Activated CD8-positive, alpha-beta memory T cell treated with anti-CD3 and anti-CD28 coated beads, Interleukin-2, amount 50 U/mL, for 24 hours (primary cell): ENCODE data around the gene LRRTM4.

Source experiments
- DNase-seq: peaks from one replicate; pipeline ENCODE4 v3.0.0-alpha.2; 2020; ENCODE audit errors: extremely low read depth

LRRTM4 gene

DNA sequence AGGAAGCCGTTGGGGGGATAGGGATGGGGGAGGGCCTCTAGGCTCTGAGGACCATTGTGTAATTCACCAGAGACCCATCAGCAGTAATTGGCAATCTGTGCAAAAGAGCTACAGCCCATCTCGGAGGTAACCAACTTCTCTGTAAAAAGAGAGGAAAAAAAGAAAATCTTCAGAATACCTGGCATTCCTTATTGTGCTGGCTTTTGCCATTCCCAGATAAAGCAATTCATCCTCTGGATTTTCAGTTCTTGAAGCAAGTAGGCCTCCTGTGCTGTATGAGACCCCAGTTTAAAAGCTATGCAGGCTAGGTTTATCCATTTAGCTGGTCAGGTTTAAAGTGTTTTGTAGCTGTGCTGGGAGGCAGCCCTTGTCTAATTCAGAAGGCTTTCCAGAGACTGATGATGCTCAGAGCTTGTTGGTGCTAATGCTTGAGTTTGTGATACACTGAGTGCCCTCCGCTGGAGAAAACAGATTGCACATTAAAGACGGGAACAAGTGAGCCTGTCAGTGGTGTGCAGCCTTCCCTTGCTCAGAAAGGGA, at the start of gene LRRTM4:
Gene LRRTM4 (minus strand): TSS at position 446 of the 540 bp plus-strand sequence.
- DNase-seq = no peak

DNA sequence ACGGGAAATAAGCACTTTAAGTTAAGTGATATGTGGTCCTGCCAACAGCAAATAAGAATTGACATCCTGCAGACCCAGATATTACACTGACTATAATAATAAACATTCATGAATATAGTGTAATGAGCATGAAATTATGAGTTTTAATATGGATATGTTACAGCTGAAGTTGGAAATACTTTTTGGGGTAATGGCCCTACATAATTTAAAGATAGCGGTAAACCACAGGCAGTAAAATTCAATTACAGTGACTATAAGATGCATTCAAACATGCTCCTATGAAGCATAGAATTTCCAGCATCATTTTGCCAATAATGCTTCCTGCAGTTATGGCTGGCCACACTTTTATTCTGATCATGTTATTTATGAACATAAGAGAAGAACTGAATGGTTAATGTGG, 49.4 kb upstream of the LRRTM4 start:
- no peak for DNase-seq

DNA sequence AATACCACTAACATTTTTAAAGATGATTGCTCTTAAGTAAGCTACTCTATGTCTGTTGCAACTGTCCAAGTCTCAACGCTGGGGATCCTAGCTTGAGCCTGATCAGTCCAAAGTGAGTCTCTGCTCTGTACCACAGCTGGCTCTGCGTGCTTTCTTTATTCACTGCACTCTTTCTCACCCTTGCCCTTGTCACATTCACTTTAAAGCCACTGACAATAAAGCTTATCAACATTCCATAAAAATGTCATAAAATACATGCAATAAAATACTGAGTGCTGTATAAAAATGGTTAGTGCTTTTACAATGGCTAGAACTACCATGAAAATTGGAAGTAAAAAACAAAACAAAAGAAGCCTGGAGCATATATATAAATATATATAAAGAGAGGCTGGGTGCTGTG, 45.5 kb upstream of the LRRTM4 start:
- no peak for DNase-seq

DNA sequence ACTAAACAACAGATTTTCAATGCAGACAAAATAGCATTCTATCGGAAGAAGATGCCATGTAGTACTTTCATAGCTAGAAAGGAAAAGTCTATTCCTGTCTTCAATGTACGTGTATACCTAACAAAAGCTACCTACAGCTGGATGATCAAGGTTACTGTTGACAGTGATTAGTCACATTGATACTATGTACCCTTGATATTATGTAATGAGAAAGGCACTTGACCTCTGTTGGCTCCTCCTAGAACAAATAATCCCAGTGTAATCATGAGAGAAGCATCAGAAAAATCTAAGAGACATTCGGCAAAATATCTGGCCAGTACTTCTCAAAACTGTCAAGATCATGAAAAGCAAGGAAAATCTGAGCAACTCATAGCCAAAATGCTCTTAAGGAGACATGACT, 44.4 kb upstream of the LRRTM4 start:
- no peak for DNase-seq

DNA sequence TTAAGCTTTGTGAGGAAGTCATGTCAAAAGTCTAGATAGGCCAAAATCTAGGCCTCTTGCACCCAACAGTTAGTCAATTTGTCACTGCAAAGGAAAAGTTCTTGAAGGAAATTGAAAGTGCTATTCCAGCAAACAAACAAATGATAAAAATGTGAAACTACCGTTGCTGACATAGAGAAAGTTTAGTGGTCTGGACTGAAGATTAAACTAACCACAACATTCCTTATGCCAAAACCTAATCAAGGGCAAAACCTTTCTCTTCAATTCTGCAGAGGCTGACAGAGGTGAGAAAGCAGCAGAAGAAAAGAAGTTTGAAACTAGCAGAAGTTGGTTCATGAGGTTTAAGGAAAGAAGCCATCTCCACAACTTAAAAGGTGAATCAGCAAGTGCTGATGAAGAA, 44.0 kb upstream of the LRRTM4 start:
- no peak for DNase-seq

DNA sequence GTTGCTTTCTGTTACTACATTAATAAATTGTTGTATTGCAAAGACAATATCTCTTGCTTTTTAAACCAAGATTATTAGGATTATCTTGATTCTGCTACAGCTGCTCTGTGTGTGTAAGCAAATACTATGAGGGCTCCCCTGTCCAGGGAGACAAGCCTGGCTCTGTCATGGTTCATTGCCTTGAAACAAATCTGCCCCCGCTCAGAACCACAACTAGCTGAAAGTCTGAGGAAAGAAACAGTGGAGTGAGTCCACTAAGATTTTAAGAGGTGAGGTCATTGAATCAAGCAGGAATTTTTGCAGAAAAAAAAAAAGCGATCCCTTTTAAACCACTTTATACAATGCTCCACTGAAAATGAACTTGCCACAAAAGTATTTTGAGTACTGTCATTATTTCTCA, 30.8 kb upstream of the LRRTM4 start:
- no peak for DNase-seq

DNA sequence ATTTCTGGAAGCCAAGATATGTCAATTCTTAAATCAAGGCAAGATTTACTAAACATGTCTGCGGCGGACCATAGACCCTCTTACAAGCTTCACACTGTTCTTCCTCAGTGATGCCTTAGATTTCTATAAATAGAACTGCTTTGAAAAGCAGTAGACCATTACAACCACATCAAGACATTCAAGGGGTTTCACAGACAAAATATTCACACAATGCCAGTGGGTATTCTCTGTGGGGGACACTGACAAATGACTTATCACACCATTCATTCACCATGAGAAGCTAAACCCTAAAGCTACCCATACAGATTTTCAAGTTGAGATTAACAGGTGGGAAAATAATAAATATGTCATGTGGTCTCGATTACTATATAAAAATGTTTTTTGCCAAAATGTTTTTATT, 15.9 kb upstream of the LRRTM4 start:
- DNase-seq = no peak

DNA sequence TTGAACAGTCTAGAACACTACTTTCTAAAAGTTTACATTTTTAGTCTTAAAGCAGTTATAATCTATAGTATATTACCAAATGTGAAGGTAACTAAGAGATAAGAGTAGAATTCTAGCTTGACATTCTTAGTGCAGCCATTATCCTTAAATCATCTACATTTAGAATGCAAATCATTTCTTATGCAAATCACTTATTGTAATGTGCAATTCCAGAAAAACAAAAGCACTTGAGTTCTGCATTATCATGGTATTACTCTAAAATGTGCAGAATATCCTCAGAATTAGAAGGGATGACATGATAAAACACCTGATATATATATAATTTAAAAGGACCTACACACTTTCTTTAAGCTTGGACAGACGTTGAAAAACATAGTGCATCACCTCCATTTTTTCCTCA, 712 bp upstream of the LRRTM4 start:
- no peak for DNase-seq

DNA sequence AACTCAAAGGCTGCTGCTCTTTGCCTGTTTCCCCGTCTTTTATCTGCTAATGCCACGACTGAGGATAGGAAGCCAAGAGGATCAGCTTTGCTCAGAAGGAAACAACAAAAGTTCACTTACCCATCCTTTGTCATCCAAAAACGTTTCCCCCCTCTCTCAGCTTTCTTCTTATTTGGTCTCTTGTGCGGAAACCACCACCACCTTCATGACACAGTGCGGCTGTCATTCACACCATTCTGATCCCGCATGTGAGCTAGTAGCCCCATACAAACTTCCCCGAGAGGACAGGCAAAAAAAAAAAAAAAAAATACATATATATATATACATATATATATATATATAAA, 656 bp downstream of the LRRTM4 start:
- DNase-seq = no peak

DNA sequence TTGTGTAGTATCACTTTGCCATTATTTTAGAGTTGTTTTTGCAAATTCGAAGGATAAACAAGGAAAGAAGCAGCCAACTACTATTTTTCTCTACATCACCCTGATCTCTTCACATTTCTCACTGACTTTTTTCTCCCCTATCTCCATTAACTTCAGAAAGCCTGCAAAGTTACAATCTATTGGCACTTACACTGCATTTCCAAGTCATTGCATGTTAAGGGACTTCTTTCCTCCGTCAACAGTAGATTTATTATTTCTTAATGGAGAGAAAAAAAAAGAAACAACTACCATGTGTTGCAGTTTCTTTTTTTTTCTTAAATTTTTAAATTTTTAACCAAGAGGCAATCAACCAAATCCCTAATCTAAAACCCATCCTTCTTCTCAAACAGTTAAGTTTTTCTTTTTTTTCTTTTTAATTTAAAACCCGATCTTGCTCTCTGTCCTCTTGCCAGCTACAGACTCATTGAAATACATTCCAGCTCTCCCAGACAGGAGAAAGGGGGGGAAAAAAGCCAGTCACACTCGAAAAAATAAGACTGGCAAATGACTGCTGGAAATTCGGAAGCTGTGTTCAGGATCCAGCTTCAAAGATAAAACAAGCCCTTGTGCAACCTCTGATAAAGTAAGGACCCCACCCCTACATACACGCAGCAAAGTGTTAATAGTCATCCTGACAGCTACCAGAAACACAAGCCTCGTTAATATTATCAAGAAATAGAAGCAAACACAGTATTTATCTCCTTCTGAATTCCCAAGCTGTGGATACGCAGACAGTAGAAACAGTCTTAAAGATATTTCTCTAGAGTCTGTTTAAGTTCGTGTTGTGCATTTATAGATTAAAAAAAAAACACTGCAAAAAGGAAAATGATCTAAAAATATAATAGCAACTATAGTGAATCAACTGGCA, 1.3 kb downstream of the LRRTM4 start:
- DNase-seq = no peak

DNA sequence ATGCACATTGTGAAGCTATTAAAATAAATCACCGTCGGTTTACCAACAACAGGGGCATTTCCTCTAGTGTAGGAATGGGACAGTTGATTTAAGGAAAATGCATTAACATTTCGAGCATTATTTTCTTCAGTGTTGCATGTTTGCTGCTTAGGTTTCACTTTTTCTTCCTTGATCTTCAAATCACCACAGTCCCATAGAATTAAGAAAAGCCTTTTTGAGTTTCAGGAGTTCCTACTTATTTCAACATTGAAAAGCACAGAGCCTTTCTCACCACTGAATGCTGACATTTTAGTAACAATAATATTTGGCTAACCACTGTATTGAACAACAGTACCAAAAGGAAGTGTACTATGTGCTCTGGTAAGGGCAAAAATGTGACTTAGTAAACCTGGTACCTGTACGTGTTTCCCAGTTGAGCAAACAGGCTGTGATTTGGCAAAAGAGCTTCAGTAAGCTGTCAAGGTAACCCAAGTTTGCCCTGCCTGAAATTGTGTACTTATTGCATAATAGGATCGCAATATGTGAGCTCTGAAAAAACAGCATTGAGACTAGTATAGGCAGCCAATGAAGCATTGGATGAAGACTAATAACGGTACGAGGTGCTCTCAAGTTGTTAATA, 2.2 kb downstream of the LRRTM4 start:
- DNase-seq = no peak

DNA sequence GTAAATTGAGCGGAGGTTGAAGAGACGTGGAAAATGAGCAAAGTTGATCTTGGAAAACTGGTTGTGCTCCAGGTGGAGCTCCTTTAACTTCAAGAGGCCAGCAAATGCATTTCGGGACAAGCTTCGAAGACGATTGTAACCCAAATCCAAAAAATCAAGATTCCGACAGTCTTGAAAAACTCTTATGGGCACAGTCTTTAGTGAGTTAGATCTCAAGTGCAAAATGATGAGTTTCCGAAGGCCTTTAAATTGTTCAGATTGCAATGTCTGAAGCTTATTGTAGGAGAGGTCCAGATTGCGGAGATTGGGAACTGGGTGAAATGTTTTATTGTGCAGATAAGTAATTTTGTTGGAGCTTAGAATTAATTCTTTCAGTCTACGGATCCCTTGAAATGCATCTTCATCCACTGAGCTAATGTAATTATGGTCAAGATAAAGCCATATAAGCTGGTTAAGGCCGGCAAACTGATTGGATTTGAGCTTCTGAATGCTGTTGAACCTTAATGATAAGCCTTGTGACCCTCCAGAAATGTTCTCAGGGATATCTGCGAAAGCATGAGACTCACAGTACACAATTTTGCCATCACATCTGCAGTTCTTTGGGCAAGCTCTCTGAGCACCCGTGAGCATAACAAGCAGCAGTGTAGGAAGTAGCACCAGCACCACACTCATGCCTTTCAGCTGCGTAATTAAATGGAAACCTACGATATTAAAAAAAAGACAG, 2.9 kb downstream of the LRRTM4 start:
- DNase-seq = no peak

DNA sequence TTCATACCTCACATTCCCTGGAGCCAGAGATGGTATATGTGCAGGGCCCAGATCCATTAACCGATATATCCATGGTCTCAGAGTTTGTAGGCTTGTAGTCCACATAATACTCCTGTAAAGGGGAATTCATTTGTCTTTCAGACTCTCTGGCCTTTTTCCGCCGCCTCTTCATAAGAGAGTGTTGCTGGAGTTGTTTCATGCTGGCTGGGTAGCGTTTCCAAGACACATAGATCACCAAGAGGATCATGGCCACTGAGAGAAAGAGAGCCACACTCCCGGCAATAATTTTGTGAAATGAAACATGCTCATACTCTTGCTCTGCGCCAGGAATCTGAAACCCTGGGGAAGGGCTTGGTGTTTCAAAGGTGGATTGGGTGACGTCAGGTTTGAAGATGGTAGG, 3.9 kb downstream of the LRRTM4 start:
- no peak for DNase-seq

DNA sequence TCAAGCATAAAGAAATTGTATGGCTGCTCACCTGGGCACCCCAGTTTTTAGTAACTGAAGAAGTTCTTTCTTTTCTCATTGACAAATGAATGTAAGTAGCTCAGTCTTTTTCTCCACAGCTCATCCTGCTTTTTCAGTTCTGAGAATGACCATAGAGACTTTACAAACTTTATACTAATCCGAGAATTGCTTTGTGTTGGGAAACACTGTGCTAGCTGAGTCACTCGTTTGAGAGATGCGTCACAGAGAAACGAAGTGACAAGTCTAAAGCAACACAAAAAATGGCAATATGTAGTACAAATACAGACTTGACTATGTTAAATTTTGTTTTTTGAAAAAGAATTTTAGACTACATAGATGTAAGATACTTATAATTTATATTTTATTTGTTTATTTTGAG, 9.0 kb downstream of the LRRTM4 start:
- DNase-seq = no peak

DNA sequence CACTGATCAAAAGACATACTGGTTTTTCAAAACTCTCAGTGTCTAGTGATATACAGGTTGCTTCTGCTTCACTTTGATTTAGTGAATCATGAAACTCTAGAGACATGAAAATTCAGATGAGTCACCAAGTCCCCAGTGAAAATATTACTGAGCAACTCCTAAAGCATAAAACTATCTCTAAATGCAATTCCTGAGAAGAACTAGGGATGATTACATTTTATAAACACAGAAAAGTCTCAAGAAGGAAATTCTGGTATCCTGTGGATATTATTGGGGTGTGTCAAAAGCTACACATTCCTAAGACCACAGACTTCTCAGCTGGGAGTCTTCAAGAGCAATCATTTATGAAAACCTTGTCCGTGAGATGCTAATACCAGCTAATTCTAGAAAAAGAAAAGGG, 9.7 kb downstream of the LRRTM4 start:
- no peak for DNase-seq

DNA sequence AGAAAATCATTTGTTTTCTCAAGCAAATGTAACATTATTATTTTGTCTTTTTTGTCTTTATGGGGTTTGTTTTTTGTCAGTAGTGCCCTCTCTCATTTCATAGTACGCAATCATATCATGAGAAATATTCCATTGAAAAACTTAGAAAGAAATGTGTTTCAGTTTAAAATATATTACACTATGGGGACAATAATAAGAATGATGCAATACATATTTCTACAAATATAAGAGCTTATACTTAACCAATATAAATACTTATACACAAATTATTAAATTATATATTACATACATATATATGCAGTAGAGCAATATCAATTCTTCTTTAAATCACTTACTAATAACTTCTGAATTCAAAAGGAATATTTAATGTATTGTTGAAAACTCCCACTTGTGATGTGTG, 13.7 kb downstream of the LRRTM4 start:
- no peak for DNase-seq

DNA sequence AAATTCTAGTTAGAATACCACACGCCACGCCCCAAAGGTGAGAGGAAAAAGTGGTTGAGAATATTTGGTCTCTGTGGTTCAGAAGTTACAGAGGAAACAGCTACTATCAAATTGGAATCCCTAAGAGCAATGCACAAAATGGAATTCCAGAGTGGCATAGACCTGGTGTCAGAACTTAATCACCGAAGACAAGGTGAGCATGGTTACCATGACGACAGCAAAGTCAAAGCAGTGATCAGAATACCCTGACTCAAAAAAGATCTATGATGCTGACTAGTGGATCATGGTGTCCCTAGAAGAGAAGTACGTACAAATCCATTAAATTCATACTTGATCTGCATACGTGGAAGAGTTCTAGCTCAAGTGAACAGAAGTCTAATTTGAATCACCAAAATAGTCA, 14.5 kb downstream of the LRRTM4 start:
- DNase-seq = no peak

DNA sequence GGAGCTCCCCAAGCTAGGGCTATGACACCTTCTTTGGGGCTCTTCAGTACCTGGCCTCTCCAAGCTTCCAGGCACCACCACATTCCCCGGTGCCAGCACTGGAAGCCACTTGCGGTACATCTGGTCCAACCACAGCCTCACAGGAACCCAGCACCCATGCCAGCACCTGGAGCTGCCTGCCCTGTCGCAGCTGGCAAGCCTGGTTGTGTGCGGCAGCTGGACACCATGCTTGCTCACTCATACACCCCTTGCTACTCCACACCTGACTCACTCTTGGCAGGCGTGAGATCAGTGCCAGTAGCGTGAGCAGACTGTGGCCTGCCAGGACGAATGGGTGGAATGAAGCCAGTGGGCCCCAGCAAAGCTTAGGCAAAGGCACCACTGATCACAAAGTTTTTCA, 34.0 kb downstream of the LRRTM4 start:
- no peak for DNase-seq

DNA sequence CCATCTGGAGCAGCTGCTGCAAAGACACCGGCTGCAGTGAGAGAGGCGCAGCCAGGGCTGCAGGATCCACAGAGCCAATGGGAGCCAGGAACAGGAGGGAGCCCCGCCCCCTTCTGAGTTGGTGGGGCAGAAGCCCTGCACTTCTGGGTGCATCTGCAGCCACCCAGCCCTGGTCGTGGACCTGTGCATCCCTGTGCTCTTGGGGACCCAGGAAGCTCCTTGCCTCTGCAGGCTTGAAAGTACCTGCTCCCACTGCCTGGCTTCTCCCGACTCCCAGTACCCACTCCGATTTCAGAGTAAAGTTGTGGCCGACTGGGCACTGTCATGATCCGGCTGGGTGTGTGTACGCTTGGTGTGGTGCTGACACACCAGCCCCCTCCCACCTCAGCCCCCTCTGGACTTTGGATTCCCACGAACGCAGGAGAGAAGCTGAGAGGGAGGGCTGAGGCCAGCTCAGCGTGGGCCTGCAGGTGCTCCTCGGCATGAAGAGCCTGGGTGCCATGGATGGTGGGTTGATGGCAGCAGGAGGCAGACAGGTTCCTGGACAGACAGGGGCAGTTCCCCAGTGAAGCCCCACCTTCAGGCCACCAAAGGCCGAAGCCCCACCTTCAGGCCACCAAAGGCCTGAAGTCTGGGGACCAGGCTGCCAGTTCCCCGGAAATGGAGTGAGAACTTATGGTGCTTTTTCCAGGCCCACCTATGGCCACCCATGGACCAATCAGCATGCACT, 34.9 kb downstream of the LRRTM4 start:
- DNase-seq = no peak

DNA sequence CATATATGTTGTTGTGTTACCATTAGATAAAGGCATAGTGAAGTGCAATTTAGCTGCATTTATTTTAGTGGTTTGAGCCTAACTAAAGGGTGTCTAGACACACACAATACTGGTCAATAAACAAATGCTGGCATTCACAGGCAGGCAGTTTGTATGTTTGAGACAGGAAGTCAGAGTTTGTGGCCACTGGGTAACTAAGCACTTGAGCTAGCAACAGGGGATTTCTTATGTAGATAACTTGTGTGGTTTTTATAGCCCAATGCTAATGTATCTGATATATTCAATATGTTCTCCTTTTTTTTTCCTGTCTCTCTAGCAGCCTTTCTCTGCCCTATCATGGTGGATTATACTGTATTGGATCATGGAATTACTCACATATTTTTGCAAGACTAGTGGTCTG, 38.1 kb downstream of the LRRTM4 start:
- DNase-seq = no peak

DNA sequence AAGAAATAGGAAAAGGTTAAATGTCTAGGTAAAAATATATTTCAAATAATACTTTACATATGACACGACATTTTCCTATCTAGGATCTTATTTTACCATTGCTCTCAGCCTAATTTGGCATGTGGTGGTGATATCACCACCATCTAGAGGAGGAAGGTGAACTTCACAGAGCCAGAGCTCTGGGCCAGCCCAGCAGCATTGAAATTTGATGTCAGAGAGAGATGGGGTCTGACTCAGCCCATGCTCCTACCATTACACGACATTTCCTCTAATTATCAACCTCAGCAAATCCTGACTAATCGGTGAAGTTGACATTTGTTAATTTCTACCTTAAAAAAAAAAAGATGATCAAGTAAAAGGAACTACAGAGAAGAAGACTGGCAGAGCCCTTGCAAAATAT, 42.3 kb downstream of the LRRTM4 start:
- DNase-seq = no peak

DNA sequence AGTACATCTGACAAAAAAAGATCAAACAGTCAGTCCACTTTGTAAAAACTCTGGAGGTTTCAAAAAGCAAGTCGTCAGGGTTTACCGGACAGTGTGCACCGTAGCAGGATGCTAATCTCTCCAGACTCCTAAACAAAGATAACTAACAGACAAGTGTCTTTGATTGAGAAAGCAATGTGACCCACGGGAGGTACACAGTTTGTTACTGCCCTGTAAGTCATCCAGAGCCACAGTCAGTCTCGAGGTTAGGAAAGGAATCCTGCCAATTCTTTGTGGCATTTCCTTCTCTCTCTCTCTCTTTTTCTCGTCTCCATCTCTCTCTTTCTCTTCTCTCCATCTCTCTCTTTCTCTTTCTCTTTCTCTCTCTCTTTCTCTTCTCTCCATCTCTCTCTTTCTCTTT, 42.8 kb downstream of the LRRTM4 start:
- no peak for DNase-seq
